Measurements from ENCODE around the gene MYO1F. TPM values are rescaled to one million over a fixed set of nuclear protein-coding genes. Genes with fewer than 3 reads are reported as not detected.
A peak's percentile ranks its signal among the peaks of the same experiment; 100 is the strongest.

Gene MYO1F
- total and polyA plus RNA-seq, 12 donors, result 1.7 to 62.5 (median 19.4) TPM

GRCh38 chr19:8490395-8490760, 86.9 kb downstream of the MYO1F start:
- intact Hi-C loops (cut with DNase I), result no loop called here
- no peaks in the 10 kb centered on the region for H3K27me3 ChIP-seq
- no peak overlapping the region for H3K4me3 ChIP-seq
- no peak for DNase-seq
- H3K9me3 ChIP-seq (replicated peaks in 1 of 3), result no peaks in the 10 kb centered on the region
- no peak for TF ChIP-seq POLR2A (IDR thresholded peaks at IDR 0.05)
- TF ChIP-seq, protein P1, sequence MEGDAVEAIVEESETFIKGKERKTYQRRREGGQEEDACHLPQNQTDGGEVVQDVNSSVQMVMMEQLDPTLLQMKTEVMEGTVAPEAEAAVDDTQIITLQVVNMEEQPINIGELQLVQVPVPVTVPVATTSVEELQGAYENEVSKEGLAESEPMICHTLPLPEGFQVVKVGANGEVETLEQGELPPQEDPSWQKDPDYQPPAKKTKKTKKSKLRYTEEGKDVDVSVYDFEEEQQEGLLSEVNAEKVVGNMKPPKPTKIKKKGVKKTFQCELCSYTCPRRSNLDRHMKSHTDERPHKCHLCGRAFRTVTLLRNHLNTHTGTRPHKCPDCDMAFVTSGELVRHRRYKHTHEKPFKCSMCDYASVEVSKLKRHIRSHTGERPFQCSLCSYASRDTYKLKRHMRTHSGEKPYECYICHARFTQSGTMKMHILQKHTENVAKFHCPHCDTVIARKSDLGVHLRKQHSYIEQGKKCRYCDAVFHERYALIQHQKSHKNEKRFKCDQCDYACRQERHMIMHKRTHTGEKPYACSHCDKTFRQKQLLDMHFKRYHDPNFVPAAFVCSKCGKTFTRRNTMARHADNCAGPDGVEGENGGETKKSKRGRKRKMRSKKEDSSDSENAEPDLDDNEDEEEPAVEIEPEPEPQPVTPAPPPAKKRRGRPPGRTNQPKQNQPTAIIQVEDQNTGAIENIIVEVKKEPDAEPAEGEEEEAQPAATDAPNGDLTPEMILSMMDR (IDR thresholded peaks at IDR 0.05), result no peak
- H3K4me1 ChIP-seq (replicated peaks in 1 of 2), result no peaks in the 10 kb centered on the region
- 68 to 78% (median 77%) methylated on average over 5 to 24 of the region's 24 CpGs for WGBS, 4 donors
- H3K27ac ChIP-seq, result no peak overlapping the region
- peaks cover 0 to 41% of the 10 kb centered on the region in 2 donors for H3K36me3 ChIP-seq (replicated peaks in 1 of 2)

DNA sequence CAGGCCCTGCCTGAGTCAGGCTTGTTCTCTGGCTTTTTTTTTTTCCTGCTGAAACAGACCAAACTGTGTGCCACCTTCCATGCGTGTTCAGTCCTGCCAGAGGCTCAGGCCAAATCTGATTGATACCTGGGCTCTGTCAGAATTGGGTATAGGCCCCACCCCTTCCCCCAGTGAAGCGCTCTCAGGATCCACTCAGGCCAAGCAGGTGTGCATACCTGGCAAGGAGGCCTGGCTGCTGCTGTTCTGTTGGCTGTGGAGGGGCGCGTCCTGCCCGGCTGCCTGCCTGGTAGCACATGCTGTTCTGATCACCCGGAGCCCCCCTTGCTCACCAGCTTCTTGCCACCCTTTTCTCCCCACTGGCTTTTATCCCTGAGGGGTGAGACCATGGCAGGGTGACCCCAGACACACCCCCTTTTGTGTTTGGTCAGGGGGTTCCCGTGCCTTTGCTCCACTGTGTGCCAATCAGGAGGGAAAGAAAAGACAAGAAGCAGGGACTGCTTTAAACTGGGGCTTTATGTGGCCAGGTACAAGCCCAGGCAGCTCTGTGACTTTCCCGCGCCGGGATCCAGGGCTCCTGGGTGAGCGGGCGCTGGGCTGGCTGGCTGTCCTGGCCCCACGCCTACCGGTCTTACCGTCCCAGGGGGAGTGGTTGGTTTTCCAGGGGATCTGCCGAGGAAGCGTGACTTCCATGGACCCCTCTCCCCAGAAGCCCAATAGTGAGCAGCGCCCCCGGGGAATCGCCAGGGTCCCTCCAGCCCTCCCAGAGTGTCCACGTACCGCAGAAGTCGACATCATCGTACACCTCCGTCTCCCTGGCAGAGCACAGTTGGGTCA, 87.5 kb downstream of the MYO1F start:
- intact Hi-C loops (cut with DNase I), result no loop called here
- Histone ChIP-seq H3K4me3 (no peak overlapping the region), H3K27me3 (no peaks in the 10 kb centered on the region), H3K27ac (no peak overlapping the region), H3K36me3 (replicated peaks in 1 of 2) (peaks cover 0 to 47% of the 10 kb centered on the region in 2 donors), H3K9me3 (replicated peaks in 1 of 3) (no peaks in the 10 kb centered on the region), H3K4me1 (replicated peaks in 1 of 2) (no peaks in the 10 kb centered on the region)
- DNase-seq, result no peak
- 79 to 89% (median 84%) methylated on average over 13 to 25 of the region's 25 CpGs for WGBS, 4 donors
- TF ChIP-seq POLR2A (IDR thresholded peaks at IDR 0.05), result no peak
- TF ChIP-seq, protein P1 (IDR thresholded peaks at IDR 0.05), result no peak

- intact Hi-C loops (cut with DNase I), result no loop called here
- no peak overlapping the region for H3K4me3 ChIP-seq
- no peak for TF ChIP-seq POLR2A (IDR thresholded peaks at IDR 0.05)
- TF ChIP-seq, protein P1 (IDR thresholded peaks at IDR 0.05), result no peak
- peak overlapping the region in 1 of 5 donors; percentile 32 for H3K27ac ChIP-seq
- H3K27me3 ChIP-seq, result no peaks in the 10 kb centered on the region
- WGBS, 4 donors, result 74 to 81% (median 76%) methylated on average over 15 of the region's 15 CpGs
- no peak for DNase-seq
- H3K4me1 ChIP-seq (replicated peaks in 1 of 2), result no peaks in the 10 kb centered on the region
- H3K36me3 ChIP-seq (replicated peaks in 1 of 2), result peaks cover 0 to 61% of the 10 kb centered on the region in 2 donors
- H3K9me3 ChIP-seq (replicated peaks in 1 of 3), result no peaks in the 10 kb centered on the region
Observed at GRCh38 chr19:8488365-8488764, 88.9 kb downstream of the MYO1F start.

DNA sequence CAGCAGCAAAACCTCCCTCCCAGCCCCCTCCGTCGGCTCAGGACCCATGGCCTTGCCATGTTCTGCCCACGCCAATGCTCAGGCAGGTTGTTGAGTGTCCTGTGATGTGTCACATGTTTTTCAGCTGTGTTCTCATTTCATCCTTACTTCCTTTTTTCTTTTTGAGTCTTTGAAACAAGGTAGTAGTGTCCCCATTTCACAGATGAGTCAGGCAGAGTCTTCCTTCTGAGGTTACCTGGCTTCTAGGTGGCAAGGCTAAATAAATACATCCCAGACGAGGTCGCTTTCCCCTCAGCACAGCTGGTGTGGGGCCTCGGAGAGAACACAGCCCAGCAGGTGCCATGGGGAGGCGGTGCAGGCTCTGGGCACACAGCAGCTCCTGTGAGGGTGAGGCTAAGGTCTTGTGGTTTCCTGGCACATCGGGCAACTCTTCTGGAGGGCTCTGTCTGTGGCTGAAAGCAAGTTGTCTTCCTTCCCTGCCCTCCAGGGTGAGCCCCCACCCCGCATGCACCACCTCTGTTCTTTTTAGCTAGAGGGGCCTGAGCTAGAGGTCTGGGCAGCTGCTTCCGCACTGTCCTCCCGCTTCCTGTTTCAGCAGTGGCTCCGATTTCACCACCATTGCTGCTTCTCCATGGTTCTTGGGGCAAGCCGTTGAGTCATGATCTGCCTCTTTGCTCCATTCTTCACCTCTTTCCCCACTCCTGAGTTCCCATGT, 89.9 kb downstream of the MYO1F start:
- Histone ChIP-seq H3K4me3 (no peak overlapping the region), H3K4me1 (replicated peaks in 1 of 2) (no peaks in the 10 kb centered on the region), H3K36me3 (replicated peaks in 1 of 2) (peaks cover 0 to 72% of the 10 kb centered on the region in 2 donors), H3K27me3 (no peaks in the 10 kb centered on the region), H3K9me3 (replicated peaks in 1 of 3) (no peaks in the 10 kb centered on the region), H3K27ac (peak overlapping the region in 2 of 5 donors; percentile 32 to 59)
- WGBS, 4 donors, result 66 to 76% (median 70%) methylated on average over 9 to 13 of the region's 13 CpGs
- TF ChIP-seq, protein P1 (IDR thresholded peaks at IDR 0.05), result no peak
- no peak for TF ChIP-seq POLR2A (IDR thresholded peaks at IDR 0.05)
- peak in 4 of 7 donors; percentile 40 to 69 (median 60) for DNase-seq
- intact Hi-C loops (cut with DNase I), result no loop called here
